COR-L47 (cell line): ENCODE data around the gene ETS1.

Experiments used
- DNase-seq: peaks from one replicate; lab custom pipeline; 2025; lab: John Stamatoyannopoulos, UW

ETS1 gene

GRCh38 chr11:128619007-128619406 lies 31.6 kb upstream of the ETS1 start:
- DNase-seq, result no peak

GRCh38 chr11:128618603-128619002 lies 31.2 kb upstream of the ETS1 start:
- DNase-seq, result no peak

DNA sequence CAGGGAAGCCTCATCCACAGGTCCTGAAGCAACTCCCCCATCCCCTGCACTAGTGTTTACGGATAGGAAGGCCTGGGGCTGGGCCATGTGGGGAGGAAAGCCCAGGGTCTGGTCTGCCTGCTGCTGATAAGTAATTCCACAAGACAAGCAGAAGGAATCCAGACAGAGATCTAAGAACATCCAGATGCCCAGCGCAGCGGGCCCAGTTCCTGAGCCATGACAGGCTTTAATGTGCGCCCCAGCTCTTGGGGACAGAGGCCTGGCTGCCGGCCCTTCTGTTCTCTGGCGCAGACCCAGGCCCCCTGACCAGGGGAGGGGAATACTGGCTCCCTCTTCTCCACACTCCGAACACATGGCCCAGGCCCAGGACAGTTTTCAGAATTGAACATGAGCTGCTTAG lies 28.8 kb upstream of the ETS1 start:
- no peak for DNase-seq

DNA sequence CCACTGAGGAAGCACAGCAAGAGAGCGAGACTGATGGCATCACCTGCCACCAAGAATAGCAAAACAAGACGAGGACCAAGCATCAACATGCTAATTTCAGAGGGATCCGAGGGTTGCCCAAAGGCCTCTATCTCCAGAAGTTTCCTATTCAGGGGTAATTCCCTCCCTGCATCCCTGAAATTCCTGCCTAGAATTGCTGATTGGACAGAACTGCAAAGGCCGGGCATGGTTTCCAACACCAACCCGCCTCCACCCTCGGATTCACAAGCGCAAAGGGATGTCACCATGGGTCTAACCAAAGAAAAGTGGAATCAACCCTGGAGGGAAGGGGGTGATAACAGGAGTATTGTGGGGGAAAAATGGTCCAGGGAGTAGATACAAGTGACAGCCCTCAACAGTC lies 28.3 kb upstream of the ETS1 start:
- no peak for DNase-seq

DNA sequence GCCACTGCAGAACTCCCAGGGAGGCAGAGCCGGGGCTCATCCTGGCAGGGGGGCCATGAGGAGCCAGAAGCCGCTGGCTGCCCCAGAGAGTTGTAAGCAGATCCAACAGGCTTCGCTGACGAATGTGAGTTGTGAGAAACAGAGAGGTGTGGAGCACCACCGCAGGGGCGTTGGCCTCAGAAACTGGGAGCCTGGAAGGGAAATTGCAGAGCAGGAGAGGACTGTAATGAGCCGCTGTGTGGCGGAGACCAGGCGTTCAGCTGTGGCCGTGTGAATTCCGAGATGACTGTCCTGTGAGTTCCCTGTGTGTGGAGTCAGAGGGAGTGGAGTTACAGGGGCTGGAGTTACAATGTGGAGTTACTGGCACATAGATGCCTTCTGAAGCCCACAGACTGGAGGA lies 27.7 kb upstream of the ETS1 start:
- DNase-seq, result no peak

- DNase-seq, result no peak
Measured at GRCh38 chr11:128614026-128614425, 26.7 kb upstream of the ETS1 start.

DNA sequence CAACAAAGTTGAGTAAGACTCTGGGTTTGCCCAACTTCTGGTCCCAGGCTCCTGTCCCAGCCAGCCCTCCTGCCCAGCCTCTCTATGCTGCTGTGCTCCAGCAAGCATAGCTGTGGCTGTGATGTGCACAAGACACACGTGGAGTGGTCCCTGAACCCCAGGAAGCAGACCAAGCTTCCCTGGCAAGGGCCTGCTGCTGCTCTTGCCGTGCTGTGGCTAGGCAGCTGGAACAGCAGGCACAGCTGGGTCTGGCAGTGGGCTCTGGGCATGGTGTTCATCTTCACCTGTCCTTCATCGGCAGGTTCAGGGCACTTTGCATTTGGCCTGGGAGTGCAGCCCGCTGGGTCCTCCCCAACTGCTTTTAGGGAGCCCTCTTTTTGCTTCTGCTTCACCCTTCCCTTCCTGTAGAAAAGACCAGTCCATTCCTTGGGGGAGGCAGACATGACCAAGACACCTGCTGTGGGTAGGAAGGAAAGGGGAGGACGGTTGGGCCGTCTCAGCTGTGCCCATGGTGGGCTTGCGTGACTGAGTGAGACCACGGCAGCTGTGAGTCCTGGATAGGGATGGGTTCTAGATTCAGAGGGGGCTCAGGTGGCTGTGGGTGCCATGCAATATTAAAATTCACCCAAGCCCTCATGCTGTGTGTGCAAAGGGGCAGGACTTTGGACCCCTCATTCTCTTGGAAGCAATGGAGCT lies 26.1 kb upstream of the ETS1 start:
- no peak for DNase-seq

DNA sequence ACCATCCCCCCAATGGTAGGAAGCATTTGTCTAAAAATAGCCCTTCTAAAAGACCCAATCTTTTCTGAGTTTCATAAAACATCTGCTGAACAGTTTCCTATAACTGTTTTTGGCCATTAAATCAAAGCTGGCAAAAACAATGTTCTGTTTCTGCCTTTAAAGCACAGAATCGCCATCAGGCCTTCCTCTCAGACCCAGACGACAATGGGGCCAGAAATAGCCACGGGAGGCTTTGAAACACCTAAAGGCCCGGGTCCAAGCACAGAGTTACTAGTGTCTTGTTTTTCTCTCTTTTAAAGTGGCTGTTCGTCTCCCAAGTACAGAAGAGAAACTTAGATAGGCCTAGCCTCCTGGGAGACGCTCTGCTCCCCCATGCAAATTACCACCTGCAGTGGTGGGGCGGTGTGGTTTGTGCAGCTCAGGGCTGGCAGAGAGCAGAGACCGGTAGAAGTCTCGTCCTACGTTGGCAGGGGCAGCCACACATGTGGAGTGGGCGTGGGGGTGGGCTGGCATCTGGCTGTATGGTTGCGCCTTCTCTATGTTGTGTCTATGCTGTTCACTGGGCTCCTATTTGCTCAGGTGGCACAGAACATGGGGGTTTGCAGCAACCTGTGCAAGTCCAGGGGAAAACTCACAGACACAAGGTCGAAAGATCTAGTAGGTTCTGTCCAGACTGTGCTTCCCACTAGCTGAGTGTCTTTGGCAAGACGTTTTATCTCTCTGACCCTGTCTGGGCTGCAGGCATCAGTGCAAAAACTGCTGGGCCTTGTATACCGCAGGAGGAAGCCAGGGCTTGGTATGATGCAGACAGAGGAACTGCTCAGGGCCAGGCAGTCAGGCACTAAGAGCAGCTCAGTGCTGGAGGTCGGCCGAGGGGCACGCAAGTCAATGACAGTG lies 23.6 kb upstream of the ETS1 start:
- DNase-seq, result no peak

GRCh38 chr11:128609785-128610184 lies 22.4 kb upstream of the ETS1 start:
- no peak for DNase-seq

DNA sequence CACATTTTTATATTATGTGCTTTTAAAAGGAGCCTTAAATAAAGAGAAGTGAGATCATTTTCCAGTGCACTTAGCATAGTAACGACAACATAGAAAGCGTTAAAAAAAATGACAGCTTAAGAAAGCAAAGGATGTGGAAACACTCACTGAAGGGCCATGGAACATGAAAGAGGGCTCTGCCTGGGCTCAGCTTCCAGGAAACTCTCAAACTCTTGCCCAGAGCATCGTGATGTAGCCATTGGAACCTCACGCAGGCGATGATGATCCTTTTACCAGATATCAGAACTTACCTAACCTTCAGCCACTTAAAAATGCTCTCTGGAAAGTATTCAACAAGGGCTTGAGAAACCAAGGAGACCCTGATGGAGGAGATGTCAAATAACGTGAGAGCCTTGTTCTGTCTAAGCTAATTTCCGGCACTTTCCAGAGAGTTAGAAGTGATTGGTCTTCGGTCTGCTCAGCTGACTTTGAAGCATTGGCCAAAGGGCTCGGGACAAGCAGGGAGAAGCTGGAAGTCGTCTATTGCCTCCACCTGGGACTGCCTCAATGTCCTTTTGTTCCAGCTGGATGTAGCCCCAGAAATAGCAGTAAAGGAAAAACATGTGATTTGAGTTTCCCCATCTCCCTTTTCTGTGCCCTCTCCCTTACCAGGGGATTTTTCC lies 21.5 kb upstream of the ETS1 start:
- DNase-seq, result no peak

GRCh38 chr11:128607819-128608218 lies 20.5 kb upstream of the ETS1 start:
- no peak for DNase-seq

- no peak for DNase-seq
Measured at GRCh38 chr11:128604723-128605122, 17.4 kb upstream of the ETS1 start.

DNA sequence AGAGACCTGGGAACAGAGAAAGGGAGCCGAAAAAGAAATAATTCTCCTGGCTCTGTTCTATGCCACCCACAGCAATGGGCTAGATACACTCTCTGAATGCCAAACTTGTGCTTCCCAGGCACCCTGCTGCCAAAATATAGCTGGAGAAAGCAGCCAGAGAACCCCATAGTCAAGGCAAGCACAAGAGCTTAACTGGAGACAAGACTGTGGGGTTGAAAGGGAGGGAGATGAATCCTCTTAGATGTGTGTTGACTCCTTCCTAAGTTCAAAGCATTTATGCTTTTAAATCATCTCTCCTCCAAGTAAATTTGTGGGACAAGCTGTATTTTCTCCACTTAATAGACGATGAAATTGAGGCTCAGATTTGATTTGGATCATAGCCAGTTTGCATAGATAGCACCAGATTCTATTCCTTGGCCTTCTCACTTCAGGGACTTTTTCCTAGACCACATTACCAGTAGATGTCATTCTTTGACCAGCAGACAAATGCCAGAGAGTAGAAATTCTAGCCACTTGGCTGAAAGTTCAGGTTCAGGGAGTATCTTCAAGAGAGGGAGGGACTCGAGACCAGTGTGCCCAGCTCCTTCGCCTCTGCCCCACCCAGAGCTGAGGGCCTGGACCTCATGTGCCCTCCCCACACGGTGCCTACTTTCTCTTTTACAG lies 16.5 kb upstream of the ETS1 start:
- DNase-seq, result no peak

DNA sequence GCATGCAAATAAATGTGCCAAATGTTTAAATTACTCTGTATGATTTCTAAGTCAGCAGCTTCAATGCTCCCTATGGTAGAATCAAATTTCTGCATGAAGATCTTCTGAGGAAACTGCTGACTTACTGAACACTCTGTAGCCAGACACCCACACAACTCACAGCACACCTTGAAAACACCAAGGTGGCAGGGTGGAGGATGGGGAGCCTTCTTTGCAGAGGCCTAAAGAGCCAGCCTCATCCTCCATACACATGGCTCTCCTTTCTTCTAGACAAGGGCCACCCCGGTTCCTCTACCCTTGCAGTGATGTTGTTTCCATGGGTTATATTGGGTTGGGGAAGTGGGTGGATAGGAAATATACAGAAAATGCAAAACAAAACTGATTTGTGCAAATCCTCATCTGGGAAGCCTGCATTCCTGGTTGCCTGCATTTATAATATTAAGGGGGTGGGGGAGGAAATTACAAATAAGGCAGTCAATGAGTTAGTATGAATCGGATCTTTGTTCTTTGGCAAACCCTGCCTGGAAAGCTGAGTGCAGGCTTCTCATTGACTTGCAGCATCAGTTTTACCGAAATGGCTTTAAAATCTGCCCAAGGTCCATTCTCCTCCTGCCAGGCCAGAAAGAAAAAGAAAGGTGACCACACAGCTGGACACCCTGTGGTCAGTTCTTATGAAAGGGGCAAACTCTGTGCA lies 15.8 kb upstream of the ETS1 start:
- DNase-seq, result no peak

- no peak for DNase-seq
Measured at GRCh38 chr11:128599729-128600128, 12.4 kb upstream of the ETS1 start.

DNA sequence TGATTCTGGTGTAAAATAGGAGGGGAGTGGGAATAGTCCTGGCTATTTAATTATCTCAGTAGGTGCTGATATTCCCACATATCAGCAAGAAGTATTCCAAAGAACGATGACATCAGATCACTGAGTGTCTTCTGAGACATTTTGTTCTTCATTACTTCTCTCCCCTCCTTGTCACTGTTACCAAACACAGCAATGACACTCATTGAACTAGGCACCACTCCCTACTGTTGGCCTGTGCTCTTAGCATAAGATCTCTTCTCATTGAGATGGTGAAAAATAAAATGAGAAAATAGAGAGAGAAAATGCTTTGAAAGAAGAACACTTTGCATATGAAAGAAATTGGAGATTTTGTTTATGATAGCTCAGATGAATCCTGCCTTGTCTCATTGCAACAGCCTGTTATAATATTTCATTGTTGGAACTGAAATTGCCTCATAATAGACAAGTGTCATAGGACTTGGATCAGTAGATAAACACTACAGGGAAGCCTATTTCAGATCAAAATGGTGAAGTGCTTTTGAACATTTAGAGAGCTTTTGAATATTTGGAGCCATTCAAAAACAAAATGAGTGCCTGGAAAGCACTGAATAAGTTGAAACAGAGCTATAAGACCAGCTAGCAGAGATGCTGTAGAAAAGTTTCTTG lies 11.3 kb upstream of the ETS1 start:
- DNase-seq, result no peak

GRCh38 chr11:128598096-128598495 lies 10.7 kb upstream of the ETS1 start:
- no peak for DNase-seq

GRCh38 chr11:128597209-128597608 lies 9.9 kb upstream of the ETS1 start:
- DNase-seq, result no peak

DNA sequence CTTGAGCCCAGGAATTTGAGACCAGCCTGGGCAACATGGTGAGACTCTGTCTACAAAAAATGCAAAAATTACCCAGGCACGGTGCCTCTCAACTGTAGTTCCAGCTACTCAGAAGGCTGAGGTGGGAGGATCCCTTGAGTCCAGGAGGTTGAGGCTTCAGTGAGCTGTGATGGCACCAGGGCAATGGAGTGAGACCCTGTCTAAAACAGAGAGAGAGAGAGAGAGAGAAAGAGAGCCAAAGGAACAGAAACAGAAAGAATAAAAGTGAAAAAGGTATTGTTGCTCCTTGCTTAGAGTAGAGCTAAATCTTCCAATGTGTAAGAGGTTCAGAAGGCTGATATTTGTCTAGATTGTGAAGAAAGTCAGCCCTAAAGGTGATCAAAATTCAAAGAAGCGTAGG lies 8.9 kb upstream of the ETS1 start:
- DNase-seq, result no peak

- DNase-seq, result no peak
Measured at GRCh38 chr11:128595775-128596174, 8.4 kb upstream of the ETS1 start.

DNA sequence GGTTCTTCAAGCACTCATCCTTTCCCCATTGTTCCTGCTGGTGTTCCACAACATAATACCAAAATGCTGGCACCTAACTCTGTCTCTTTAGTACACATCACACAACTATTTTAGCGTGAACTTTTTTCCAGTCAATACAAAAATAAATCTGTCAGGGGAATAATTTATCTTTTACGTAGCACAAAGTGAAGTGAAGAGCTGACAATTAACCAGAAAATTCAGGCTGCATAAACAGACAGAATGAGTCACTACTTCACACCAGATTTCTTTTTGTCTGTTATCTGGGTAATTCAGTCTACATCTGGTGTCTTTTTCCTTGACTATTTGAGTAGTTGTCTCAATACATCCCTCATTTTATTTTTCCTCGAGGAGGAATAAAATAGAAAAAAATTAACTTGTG lies 7.9 kb upstream of the ETS1 start:
- no peak for DNase-seq
